ENCODE results near the gene TNF.

GRCh38 chr6:31617010-31617409 lies 41.6 kb downstream of the TNF start:
- TF ChIP-seq FOXM1 (IDR thresholded peaks at IDR 0.05; ENCODE audit: borderline replicate concordance) = no peak
- no peak for TF ChIP-seq BHLHE40 (IDR thresholded peaks at IDR 0.05; ENCODE audit: borderline replicate concordance)
- no peak for TF ChIP-seq FOXK2 (IDR thresholded peaks at IDR 0.05)
- TF ChIP-seq FOXA1 (IDR thresholded peaks at IDR 0.05) = no peak
- TF ChIP-seq SUZ12 (IDR thresholded peaks at IDR 0.05) = no peak
- TF ChIP-seq LEF1 (IDR thresholded peaks at IDR 0.05; ENCODE audit: borderline replicate concordance) = no peak
- no peak for TF ChIP-seq ZNF384 (IDR thresholded peaks at IDR 0.05)
- TF ChIP-seq SP1 (IDR thresholded peaks at IDR 0.05) = no peak
- no peak for TF ChIP-seq HDGF (IDR thresholded peaks at IDR 0.05; ENCODE audit: borderline replicate concordance)
